T1000 (cell line): ENCODE data around the gene APBB3.

Experiments
- DNase-seq: peaks from one replicate; lab custom pipeline; 2025; ENCODE audit warnings: mixed read lengths; lab: John Stamatoyannopoulos, UW

The APBB3 gene

DNA sequence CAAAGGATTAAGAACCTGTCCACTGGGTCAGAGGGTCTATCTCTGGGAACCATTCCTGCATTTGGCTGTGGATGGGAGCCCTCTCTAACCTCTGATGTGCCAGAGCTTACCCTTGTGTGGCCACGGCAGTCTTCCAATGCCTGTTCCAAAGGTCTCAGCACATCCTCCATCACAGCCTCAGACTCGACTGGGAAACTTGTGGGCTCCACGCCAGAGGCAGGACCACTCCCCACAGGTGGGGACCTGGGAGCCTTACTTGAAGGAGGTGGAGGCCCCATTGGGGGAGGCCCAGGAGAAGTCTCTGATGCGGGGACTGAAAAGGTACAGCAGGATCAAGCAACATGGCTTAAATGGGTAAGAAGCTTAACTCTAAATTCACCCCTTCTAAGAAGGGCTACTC lies 12.5 kb downstream of the APBB3 start:
- DNase-seq, result no peak

- no peak for DNase-seq
Observed at GRCh38 chr5:140550147-140551079, 14.0 kb downstream of the APBB3 start.

DNA sequence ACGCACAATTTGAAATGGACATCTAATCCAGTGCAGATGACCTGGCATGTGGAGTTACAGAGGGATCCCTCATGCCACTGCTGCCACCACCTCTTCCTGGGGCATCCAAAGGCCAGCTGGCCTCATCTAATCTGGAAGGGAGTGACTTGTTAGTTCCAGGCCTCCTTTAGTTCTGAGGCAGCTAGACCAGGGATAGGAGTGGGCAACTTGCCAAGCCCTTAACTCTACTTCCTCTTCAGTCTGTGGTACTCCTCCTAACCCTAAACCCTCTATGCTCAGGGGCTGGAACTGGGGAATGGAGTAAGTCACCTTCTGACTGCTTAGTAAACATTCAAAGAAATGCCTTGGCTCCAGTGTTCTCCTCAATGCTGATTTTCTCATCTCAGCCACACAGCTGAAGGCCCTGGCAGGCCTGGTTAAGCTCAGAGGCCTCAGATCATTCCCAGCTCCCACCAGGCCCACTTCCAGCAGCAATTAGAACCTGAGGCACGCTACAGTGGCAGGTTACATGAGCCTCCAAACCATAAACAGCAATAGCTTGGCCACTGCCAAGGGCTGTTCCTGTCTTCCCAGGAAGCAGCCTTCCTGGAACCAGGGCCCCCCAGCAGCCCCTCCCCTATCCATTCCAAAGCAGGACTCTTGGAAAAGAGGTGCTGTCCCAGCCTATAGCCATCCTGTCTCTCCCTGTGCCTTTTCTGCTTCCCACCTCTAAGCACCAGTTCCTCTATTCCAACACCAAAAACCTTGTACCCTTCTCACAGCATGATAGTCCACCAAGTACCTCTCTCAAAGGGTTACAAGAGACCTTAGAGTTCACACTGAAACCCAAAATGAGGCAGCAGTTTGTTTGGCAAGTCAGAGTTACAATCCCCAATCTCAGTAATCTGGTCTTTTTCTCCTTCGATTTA lies 14.9 kb downstream of the APBB3 start:
- DNase-seq, result no peak

GRCh38 chr5:140548791-140549190 lies 15.6 kb downstream of the APBB3 start:
- no peak for DNase-seq

DNA sequence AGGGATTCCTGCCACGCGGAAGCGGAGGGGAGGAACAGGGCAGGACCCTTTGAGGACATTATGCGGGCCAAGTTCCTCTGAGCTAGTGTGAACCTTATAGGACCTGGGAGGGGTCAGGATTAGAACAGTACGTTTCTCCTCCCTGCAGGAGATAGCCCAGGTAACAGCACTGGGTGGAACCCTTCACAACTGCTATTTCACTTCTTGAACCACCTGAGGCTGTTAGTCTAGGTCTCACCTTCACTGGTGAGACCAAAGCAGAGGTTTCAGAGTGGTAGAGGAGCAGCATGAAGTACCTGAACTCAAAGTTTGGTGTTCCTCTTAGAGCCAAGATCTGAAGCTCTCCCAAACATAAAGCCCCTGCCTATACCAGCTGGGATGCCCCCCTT lies 16.1 kb downstream of the APBB3 start:
- DNase-seq, result no peak

DNA sequence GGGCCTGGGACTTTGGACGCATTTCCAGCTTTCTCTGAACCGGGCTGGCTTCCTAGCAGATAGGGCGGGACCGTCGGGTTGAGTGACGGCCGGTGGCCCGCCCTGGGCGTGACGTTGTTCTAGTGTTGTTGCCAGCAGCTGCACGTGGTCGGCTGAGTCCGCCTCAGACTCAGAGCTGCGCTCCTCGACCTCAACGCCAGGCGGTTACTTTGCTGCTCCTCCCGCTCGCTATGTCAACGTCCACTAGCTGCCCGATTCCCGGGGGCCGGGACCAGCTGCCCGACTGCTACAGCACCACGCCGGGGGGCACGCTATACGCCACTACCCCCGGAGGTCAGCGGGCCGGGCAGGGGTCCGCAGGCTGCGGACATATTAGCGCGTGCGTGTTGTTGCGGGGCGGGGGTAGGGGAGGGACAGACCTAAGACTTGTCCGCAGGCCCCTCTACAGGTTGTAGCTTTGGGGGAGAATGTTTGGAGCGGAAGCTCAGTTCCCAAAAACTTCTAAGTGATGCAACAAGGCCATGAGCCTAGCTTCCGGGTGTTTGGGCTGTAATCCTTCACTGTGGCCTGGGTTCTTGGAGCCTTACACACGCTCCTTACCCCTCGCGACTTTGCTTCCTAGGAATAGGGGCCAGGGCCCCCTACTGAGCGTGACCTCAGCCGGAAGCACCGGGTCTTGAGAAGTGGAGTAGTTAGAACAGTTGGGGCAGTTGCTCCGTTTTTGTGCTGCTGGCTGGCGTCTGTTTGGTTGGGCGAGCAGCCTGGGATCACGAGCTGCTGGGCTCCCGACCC lies 16.7 kb downstream of the APBB3 start, which contains the start of gene EIF4EBP3:
Gene EIF4EBP3 (plus strand): TSS at position 155 of the 792 bp plus-strand sequence. CDS start 76 bp downstream, at position 231.
- DNase-seq, result no peak

- DNase-seq, result no peak
Observed at GRCh38 chr5:140546851-140547507, 17.4 kb downstream of the APBB3 start.

- DNase-seq, result no peak
Observed at GRCh38 chr5:140545606-140546005, 18.8 kb downstream of the APBB3 start.

DNA sequence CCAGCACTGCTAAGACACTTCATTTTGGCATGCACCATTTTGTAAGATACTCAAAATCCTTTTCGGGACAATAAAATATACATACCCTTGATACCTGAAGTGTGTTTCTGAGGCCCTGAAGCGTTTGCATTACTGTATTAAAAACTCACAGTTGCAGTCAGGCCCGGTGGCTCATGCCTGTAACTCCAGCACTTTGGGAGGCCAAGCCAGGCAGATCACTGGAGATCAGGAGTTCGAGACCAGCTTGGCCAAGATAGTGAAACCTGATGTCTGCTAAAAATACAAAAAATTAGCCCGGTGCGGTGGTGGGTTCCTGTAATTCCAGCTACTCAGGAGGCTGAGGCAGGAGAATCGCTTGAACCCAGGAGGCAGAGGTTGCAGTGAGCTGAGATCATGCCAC lies 19.4 kb downstream of the APBB3 start:
- no peak for DNase-seq

- no peak for DNase-seq
Observed at GRCh38 chr5:140542972-140543371, 21.4 kb downstream of the APBB3 start.

GRCh38 chr5:140540227-140540626 lies 24.2 kb downstream of the APBB3 start:
- DNase-seq, result no peak

- no peak for DNase-seq
Observed at GRCh38 chr5:140524003-140524402, 40.4 kb downstream of the APBB3 start.

DNA sequence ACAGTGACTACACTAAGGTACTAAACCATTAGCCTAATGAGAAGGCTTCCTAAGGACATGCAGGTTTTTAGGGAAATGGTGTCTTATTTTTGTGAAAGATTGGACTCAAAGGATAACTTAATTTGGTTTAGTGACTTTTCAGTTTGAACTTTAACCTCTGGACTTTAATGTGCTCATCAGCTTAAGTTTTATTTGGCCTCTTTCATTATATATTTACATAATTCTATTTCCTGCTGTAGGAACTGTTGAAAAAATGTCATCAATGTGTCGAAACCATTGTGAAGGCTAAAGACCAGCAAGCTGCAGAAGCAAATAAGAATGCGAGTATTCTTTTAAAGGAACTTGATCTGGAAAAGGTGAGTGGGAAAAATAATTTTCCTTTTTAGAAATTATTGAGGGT lies 51.3 kb downstream of the APBB3 start:
- DNase-seq, result no peak

- no peak for DNase-seq
Observed at GRCh38 chr5:140509898-140510297, 54.5 kb downstream of the APBB3 start.
